Sigmoid colon (tissue), 7 donors: ENCODE data around the gene KIF5C. TPM values are rescaled to one million over a fixed set of nuclear protein-coding genes. Genes with fewer than 3 reads are reported as not detected.

Source experiments
- DNase-seq: peaks from one replicate; pipeline ENCODE4 v3.0.0-alpha.2; 2019
- H3K27ac ChIP-seq, 4 donors: fragments of 200-600 bp; sonication (generic); one replicate each; pipeline ENCODE4 v1.5.1; 2016 to 2019; ENCODE audit warnings: mild to moderate bottlenecking in 1 of 4
- H3K27me3 ChIP-seq, 3 donors: fragments of 200-600 bp; sonication (generic); one replicate each; pipeline ENCODE4 v1.5.1; 2019; ENCODE audit warnings: mild to moderate bottlenecking in 1 of 3
- H3K36me3 ChIP-seq, 4 donors: fragments of 200-600 bp; sonication (generic); one replicate each; pipeline ENCODE4 v1.5.1; 2016 to 2019
- H3K4me1 ChIP-seq, 4 donors: fragments of 200-600 bp; sonication (generic); one replicate each; pipeline ENCODE4 v1.5.1; 2017 to 2019
- H3K4me3 ChIP-seq, 4 donors: fragments of 200-600 bp; sonication (generic); one replicate each; pipeline ENCODE4 v1.5.1; 2017 to 2019; ENCODE audit warnings: mild to moderate bottlenecking in 2 of 4, moderate library complexity in 1 of 4
- H3K9me3 ChIP-seq, 4 donors: fragments of 200-600 bp in 3 of 4; sonication (generic) in 3 of 4; one replicate each; pipeline versions ENCODE4 v1.5.1 to v1.6.1; 2013 to 2019
- EP300 ChIP-seq, 4 donors: sonication (generic); formaldehyde crosslinking; IDR thresholded peaks; one replicate each; pipeline ENCODE4 v1.6.1; 2017; ENCODE audit warnings: antibody characterized with exemption in 4 of 4
- POLR2A ChIP-seq, 2 donors: fragments of 450-650 bp; IDR thresholded peaks; one replicate each; pipeline ENCODE4 v1.6.1; 2016; ENCODE audit warnings: antibody characterized with exemption in 2 of 2, mild to moderate bottlenecking in 2 of 2, moderate library complexity in 2 of 2
- POLR2AphosphoS5 ChIP-seq, 4 donors: sonication (generic); formaldehyde crosslinking; IDR thresholded peaks; one replicate each; pipeline ENCODE4 v1.6.1; 2017; ENCODE audit warnings: antibody characterized with exemption in 4 of 4
- WGBS, 2 donors: extraction: QIAGEN DNeasy Blood & Tissue Kit; methylation state at CpG; one replicate each; pipeline ENCODE4 v1.1.7; 2013; 5-methylcytosine and 5-hydroxymethylcytosine counted together
- intact Hi-C: fragments of 100-400 bp; cut with DNase I; formaldehyde crosslinking; loops from one replicate; pipeline ENCODE4 v1.15.1; 2023
- polyA plus RNA-seq, 3 donors: library from polyadenylated mRNA; stranded (reverse); fragments of 200-250 nt; gene quantifications; one replicate each; pipeline ENCODE4 v1.2.3, GENCODE V29; 2013
- total RNA-seq, 4 donors: library from RNA; depleted of rRNA; stranded (reverse); fragments of >200 nt; gene quantifications; one replicate each; pipeline ENCODE4 v1.1.0, GENCODE V29; 2016
- TF ChIP-seq, protein P1 (sequence below), 4 experiments: fragments of 450-650 bp in 3 of 4; fragments of 200-600 bp in 1 of 4; IDR thresholded peaks; one replicate each; pipeline ENCODE4 v1.5.1; 2016 to 2019; ENCODE audit warnings: antibody characterized with exemption in 4 of 4, mild to moderate bottlenecking in 3 of 4, moderate library complexity in 2 of 4
- donor health status: healthy with polysubstance abuse.
- donor health status: Bipolar disorder and iron deficiency.
- donor health status: healthy.

Gene KIF5C
- total and polyA plus RNA-seq, 7 donors: 0.23 to 11.1 (median 7.3) TPM

DNA sequence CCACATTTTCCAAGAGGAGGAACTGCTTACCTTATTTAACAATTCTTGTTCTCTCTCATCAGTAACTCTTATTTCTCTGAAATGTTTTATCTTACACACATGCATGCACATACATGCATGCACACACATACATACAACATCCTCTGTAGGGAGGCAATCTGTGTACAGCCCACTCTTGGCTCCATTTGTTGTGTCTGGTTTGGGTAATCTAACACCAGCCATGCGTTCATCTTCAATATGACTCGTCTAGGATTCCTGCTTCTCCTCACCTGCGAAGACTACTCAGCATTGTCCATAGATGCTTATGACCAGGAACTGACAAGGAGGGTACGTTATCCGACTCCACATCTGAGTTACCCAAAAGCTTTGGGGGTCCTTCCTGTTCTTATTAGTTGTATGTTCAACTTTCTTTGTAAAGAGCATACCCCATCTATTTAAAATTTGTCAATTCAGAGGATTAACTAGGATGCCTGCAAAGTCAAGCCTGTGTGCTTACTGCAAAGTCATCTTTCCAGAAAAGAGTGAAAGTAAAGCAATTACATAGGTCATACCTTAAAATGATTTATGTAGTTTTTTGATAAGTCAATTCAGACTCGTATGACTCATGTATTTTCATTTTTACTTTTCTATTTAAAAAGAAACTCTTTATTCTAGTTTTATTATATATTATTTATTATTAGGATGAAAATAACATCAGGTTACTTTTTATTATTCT lies 181.7 kb downstream of the KIF5C start:
- no peaks in the 10 kb centered on the region for H3K36me3 ChIP-seq
- WGBS, 2 donors: 81 to 82% methylated on average over 6 of the region's 6 CpGs

DNA sequence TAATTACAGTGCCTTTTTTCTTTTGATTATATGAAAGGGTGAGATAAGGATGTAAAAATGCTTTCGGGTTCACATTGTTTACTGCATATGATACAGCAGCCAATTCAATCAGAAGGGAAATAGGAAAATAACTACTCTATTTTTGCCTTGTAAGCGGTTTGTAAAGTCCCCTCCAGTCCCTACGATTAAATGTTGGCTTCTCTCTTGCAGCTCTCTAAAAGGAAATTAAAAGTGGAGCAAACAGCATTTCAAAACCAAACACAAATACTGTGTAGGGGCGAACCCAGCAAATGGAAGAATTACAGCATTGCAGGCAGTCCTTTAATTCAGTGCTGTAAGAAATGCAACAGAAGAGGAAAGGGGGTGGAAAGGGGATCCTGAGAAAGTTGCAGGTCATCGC lies 182.4 kb downstream of the KIF5C start:
- 39 to 63% methylated on average over 5 of the region's 5 CpGs for WGBS, 2 donors
- H3K36me3 ChIP-seq: no peaks in the 10 kb centered on the region
- H3K9me3 ChIP-seq: no peaks in the 10 kb centered on the region
- H3K27me3 ChIP-seq: no peaks in the 10 kb centered on the region
- intact Hi-C loops: no loop called here
- no peak overlapping the region for H3K27ac ChIP-seq
- DNase-seq: no peak
- H3K4me3 ChIP-seq: no peak overlapping the region
- H3K4me1 ChIP-seq: no peaks in the 10 kb centered on the region
- TF ChIP-seq EP300 (IDR thresholded peaks at IDR 0.05) (no peak), POLR2AphosphoS5 (IDR thresholded peaks at IDR 0.05) (no peak), POLR2A (IDR thresholded peaks at IDR 0.05) (no peak)
- TF ChIP-seq, protein P1, sequence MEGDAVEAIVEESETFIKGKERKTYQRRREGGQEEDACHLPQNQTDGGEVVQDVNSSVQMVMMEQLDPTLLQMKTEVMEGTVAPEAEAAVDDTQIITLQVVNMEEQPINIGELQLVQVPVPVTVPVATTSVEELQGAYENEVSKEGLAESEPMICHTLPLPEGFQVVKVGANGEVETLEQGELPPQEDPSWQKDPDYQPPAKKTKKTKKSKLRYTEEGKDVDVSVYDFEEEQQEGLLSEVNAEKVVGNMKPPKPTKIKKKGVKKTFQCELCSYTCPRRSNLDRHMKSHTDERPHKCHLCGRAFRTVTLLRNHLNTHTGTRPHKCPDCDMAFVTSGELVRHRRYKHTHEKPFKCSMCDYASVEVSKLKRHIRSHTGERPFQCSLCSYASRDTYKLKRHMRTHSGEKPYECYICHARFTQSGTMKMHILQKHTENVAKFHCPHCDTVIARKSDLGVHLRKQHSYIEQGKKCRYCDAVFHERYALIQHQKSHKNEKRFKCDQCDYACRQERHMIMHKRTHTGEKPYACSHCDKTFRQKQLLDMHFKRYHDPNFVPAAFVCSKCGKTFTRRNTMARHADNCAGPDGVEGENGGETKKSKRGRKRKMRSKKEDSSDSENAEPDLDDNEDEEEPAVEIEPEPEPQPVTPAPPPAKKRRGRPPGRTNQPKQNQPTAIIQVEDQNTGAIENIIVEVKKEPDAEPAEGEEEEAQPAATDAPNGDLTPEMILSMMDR (IDR thresholded peaks at IDR 0.05): no peak

More for the DNA sequence above, 181.7 kb downstream of the KIF5C start:
- Histone ChIP-seq H3K4me3 (no peak overlapping the region), H3K9me3 (no peaks in the 10 kb centered on the region), H3K27me3 (no peaks in the 10 kb centered on the region), H3K27ac (no peak overlapping the region), H3K4me1 (no peaks in the 10 kb centered on the region)
- TF ChIP-seq, protein P1 (IDR thresholded peaks at IDR 0.05): no peak
- no peak for TF ChIP-seq POLR2A (IDR thresholded peaks at IDR 0.05)
- no peak for TF ChIP-seq POLR2AphosphoS5 (IDR thresholded peaks at IDR 0.05)
- TF ChIP-seq EP300 (IDR thresholded peaks at IDR 0.05): no peak
- no peak for DNase-seq
- intact Hi-C loops: no loop called here

DNA sequence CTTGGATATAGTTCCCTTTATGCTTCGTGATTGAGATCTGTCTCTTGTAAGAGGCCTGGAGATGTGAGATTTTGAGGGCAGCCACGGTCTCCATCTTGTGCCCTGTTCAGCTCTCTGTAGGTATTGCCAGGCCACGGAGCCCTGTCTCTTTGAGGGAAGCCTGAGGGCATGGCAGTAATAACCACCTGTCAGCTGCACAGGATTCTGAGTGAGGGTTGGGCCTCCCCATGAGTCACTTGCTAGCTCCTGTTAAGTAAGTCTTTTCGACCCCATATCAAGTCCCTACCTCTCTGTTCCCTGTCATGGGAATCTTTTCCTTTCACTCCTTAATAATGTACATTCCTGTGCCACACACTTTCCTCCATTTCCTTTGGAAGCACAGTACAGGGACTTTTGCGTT lies 183.9 kb downstream of the KIF5C start:
- Histone ChIP-seq H3K36me3 (no peaks in the 10 kb centered on the region), H3K4me1 (no peaks in the 10 kb centered on the region), H3K9me3 (no peaks in the 10 kb centered on the region), H3K27me3 (no peaks in the 10 kb centered on the region), H3K27ac (no peak overlapping the region), H3K4me3 (no peak overlapping the region)
- TF ChIP-seq, protein P1 (IDR thresholded peaks at IDR 0.05): no peak
- TF ChIP-seq POLR2AphosphoS5 (IDR thresholded peaks at IDR 0.05) (no peak), EP300 (IDR thresholded peaks at IDR 0.05) (no peak), POLR2A (IDR thresholded peaks at IDR 0.05) (no peak)
- 87 to 92% methylated on average over 5 of the region's 5 CpGs for WGBS, 2 donors
- no peak for DNase-seq
- intact Hi-C loops: no loop called here

DNA sequence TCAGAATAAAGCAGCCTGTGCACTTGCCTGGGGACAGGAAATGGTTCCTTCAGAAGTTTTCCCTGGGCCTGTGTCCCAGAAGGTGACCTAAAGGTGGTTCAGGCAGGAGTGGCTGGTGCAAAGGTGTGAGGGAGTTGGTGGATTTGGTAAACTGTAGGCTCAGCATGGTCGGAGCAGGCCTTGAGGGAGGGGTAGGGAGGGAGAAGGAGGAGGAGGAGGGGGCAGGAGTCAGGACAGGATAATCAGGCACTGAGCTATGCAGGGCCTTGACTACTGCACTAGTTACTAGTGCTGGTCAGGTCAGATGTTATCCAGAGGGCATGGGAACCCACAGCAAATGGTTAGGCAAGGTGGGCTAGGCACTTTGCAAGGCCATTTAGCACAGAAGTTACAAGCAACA lies 184.8 kb downstream of the KIF5C start:
- no peak for DNase-seq
- H3K9me3 ChIP-seq: no peaks in the 10 kb centered on the region
- no peak for TF ChIP-seq POLR2A (IDR thresholded peaks at IDR 0.05)
- TF ChIP-seq POLR2AphosphoS5 (IDR thresholded peaks at IDR 0.05): no peak
- TF ChIP-seq, protein P1 (IDR thresholded peaks at IDR 0.05): no peak
- TF ChIP-seq EP300 (IDR thresholded peaks at IDR 0.05): no peak
- no peak overlapping the region for H3K27ac ChIP-seq
- no peaks in the 10 kb centered on the region for H3K27me3 ChIP-seq
- 40 to 72% methylated on average over 1 of the region's 1 CpG for WGBS, 2 donors
- no peaks in the 10 kb centered on the region for H3K36me3 ChIP-seq
- intact Hi-C loops: no loop called here
- H3K4me1 ChIP-seq: peaks cover 0 to 5% (median 3%) of the 10 kb centered on the region in 4 donors
- no peak overlapping the region for H3K4me3 ChIP-seq
